Glutamatergic neuron (in vitro differentiated cells): ENCODE results near the gene DAZL. TPM values are rescaled to one million over a fixed set of nuclear protein-coding genes. Genes with fewer than 3 reads are reported as not detected.

Source experiments
- DNase-seq: peaks from one replicate; pipeline ENCODE4 v3.0.0; 2022
- H3K27ac Mint-ChIP-seq: one replicate; pipeline ENCODE4 v1.8.0; 2020; ENCODE audit warnings: mild to moderate bottlenecking, mixed read lengths, inconsistent platforms; ENCODE audit not compliant: unreplicated experiment
- H3K27me3 Mint-ChIP-seq: one replicate; pipeline ENCODE4 v1.8.0; 2020; ENCODE audit warnings: mild to moderate bottlenecking, moderate library complexity, mixed read lengths, inconsistent platforms; ENCODE audit not compliant: unreplicated experiment
- H3K36me3 Mint-ChIP-seq: one replicate; pipeline ENCODE4 v1.8.0; 2020; ENCODE audit warnings: mild to moderate bottlenecking, mixed read lengths, inconsistent platforms; ENCODE audit not compliant: unreplicated experiment
- H3K4me1 Mint-ChIP-seq: one replicate; pipeline ENCODE4 v1.8.0; 2020; ENCODE audit warnings: mild to moderate bottlenecking, low read depth, mixed read lengths, inconsistent platforms; ENCODE audit not compliant: unreplicated experiment
- H3K4me3 Mint-ChIP-seq: one replicate; pipeline ENCODE4 v1.8.0; 2020; ENCODE audit warnings: mild to moderate bottlenecking, mixed read lengths, inconsistent platforms; ENCODE audit not compliant: unreplicated experiment
- H3K9me3 Mint-ChIP-seq: one replicate; pipeline ENCODE4 v1.8.0; 2020; ENCODE audit warnings: mild to moderate bottlenecking, moderate library complexity, mixed read lengths, inconsistent platforms; ENCODE audit not compliant: unreplicated experiment
- total RNA-seq: library from RNA; stranded (reverse); fragmentation: NEBNext Ultra II Directional; extraction: Animal tissue kit (Norgen Biotek cat#: 25700); gene quantifications from one replicate; pipeline ENCODE4 v1.2.1, GENCODE V29; 2021; ENCODE audit not compliant: unreplicated experiment
- TF ChIP-seq, protein P1 (sequence below): fragments of 200-600 bp; sonication (generic); IDR thresholded peaks from one replicate; pipeline ENCODE4 v1.5.0; 2021; ENCODE audit not compliant: partially characterized antibody, unreplicated experiment

DAZL gene
- total RNA-seq, 1 donor from 2014 or later = 0.51 TPM

DNA sequence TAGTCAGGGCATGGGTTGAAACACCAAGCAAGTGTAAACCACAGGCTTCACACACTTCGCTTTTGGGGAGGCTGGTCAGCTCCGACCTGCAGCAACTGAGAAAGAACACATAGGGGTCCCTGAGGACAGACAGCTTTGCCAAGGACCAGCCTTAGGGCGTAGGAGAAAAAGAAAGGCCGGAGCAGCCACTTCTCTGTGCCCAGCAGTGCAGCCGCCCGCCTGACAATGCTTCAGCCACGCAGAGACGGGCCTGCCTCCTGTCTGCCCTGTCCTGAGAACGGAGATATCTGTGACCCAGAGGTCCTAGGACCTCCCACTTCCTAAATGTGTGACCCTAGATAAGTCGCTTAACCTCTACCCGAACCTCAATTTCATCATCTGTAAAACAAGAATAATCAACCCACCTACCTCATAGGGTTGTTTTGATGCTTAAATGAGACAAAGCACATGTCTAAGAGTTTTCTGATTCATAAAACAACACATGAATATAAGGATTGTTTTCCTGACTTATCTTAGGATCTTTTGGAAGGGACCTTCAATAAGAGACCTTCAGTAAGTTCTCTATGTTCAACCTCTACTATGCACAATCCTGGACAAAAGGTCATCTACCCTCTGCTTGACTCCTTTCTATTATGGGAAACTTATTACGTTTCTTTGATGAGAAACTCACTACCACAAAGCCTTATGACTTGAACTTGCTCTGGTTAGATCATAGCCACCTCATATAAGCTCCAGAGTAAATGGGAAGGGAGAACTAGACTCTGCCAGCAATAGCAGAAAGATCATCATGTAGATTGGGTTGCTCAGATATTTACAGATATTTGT is 58.8 kb downstream of the DAZL start:
- peaks cover 9% of the 10 kb centered on the region for H3K9me3 Mint-ChIP-seq
- TF ChIP-seq, protein P1, sequence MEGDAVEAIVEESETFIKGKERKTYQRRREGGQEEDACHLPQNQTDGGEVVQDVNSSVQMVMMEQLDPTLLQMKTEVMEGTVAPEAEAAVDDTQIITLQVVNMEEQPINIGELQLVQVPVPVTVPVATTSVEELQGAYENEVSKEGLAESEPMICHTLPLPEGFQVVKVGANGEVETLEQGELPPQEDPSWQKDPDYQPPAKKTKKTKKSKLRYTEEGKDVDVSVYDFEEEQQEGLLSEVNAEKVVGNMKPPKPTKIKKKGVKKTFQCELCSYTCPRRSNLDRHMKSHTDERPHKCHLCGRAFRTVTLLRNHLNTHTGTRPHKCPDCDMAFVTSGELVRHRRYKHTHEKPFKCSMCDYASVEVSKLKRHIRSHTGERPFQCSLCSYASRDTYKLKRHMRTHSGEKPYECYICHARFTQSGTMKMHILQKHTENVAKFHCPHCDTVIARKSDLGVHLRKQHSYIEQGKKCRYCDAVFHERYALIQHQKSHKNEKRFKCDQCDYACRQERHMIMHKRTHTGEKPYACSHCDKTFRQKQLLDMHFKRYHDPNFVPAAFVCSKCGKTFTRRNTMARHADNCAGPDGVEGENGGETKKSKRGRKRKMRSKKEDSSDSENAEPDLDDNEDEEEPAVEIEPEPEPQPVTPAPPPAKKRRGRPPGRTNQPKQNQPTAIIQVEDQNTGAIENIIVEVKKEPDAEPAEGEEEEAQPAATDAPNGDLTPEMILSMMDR = no peak
- peaks cover 8% of the 10 kb centered on the region for H3K36me3 Mint-ChIP-seq
- no peaks in the 10 kb centered on the region for H3K27me3 Mint-ChIP-seq
- DNase-seq = no peak
- no peak overlapping the region for H3K27ac Mint-ChIP-seq
- H3K4me3 Mint-ChIP-seq = no peak overlapping the region
- H3K4me1 Mint-ChIP-seq = peaks cover 10% of the 10 kb centered on the region

DNA sequence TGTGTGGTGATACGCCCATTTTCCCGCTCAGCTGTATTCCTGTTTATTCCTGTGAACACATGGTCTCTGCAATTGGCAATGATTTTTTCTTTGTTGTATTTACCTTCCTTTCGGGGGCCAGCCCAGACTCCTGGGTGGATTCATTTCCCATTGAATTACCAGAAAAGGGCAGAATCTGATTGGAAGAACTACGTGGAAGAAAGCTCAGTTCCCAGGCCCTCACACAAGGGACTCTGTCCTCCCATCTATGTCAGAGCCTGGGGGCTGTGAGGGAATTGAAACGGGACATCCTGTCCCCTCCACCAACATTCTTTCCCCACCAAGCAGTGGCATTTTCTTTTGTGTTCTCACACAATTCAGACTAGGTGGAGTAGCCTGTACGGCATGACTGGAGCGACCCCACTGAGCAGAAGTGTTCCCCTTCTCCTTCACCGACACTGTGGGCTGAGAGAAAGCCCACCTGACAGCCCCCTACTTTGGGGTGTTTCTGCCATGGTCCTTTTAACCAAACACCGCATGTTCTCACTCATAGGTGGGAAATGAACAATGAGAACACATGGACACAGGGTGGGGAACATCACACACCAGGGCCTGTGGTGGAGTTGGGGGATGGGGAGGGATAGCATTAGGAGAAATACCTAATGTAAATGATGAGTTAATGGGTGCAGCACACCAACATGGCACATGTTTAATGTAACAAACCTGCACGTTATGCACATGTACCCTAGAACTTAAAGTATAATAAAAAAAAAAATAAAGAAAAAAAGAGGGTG is 59.6 kb downstream of the DAZL start:
- H3K27ac Mint-ChIP-seq = no peak overlapping the region
- no peak overlapping the region for H3K4me3 Mint-ChIP-seq
- H3K9me3 Mint-ChIP-seq = peaks cover 5% of the 10 kb centered on the region
- TF ChIP-seq, protein P1 = no peak
- peaks cover 8% of the 10 kb centered on the region for H3K4me1 Mint-ChIP-seq
- no peak for DNase-seq
- H3K27me3 Mint-ChIP-seq = no peaks in the 10 kb centered on the region
- H3K36me3 Mint-ChIP-seq = peaks cover 8% of the 10 kb centered on the region

GRCh38 chr3:16543242-16543864 is 61.9 kb downstream of the DAZL start:
- H3K4me3 Mint-ChIP-seq = no peak overlapping the region
- H3K4me1 Mint-ChIP-seq = no peaks in the 10 kb centered on the region
- DNase-seq = no peak
- TF ChIP-seq, protein P1 = no peak
- no peaks in the 10 kb centered on the region for H3K27me3 Mint-ChIP-seq
- H3K9me3 Mint-ChIP-seq = peaks cover 5% of the 10 kb centered on the region
- no peak overlapping the region for H3K27ac Mint-ChIP-seq
- H3K36me3 Mint-ChIP-seq = peaks cover 8% of the 10 kb centered on the region

GRCh38 chr3:16538507-16538906 is 66.7 kb downstream of the DAZL start:
- TF ChIP-seq, protein P1 = no peak
- Mint-ChIP-seq H3K27me3 (no peaks in the 10 kb centered on the region), H3K4me3 (no peak overlapping the region), H3K4me1 (peaks cover 17% of the 10 kb centered on the region), H3K36me3 (no peaks in the 10 kb centered on the region), H3K9me3 (peaks cover 2% of the 10 kb centered on the region), H3K27ac (no peak overlapping the region)
- DNase-seq = no peak
